Ovary (tissue), 3 donors: Measurements from ENCODE around the gene TCF12.

Experiments
- EP300 ChIP-seq: sonication (generic); formaldehyde crosslinking; IDR thresholded peaks from one replicate; pipeline ENCODE4 v1.6.1; 2017; ENCODE audit warnings: antibody characterized with exemption
- TF ChIP-seq, protein P1 (sequence below), 3 donors: fragments of 450-650 bp in 2 of 3; fragments of 200-600 bp in 1 of 3; IDR thresholded peaks; one replicate each; pipeline versions ENCODE4 v1.5.1 to v1.8.0; 2016 to 2022; ENCODE audit warnings: antibody characterized with exemption in 3 of 3, mild to moderate bottlenecking in 1 of 3
- donor health status: DM: no; HTN: no; CAD: no.

GRCh38 chr15:57323299-57323805 lies 404.9 kb downstream of the TCF12 start:
- no peak for TF ChIP-seq EP300
- TF ChIP-seq, protein P1, sequence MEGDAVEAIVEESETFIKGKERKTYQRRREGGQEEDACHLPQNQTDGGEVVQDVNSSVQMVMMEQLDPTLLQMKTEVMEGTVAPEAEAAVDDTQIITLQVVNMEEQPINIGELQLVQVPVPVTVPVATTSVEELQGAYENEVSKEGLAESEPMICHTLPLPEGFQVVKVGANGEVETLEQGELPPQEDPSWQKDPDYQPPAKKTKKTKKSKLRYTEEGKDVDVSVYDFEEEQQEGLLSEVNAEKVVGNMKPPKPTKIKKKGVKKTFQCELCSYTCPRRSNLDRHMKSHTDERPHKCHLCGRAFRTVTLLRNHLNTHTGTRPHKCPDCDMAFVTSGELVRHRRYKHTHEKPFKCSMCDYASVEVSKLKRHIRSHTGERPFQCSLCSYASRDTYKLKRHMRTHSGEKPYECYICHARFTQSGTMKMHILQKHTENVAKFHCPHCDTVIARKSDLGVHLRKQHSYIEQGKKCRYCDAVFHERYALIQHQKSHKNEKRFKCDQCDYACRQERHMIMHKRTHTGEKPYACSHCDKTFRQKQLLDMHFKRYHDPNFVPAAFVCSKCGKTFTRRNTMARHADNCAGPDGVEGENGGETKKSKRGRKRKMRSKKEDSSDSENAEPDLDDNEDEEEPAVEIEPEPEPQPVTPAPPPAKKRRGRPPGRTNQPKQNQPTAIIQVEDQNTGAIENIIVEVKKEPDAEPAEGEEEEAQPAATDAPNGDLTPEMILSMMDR (IDR thresholded peaks at IDR 0.05), result no peak
